Measurements from ENCODE around the gene KMT5C. TPM values are rescaled to one million over a fixed set of nuclear protein-coding genes. Genes with fewer than 3 reads are reported as not detected.
"Not testable (repeated sequence)": the region's sequence is repeated elsewhere in the genome, so short reads cannot be mapped to it uniquely, and the experiment has no call there.

The KMT5C gene
- total RNA-seq, 2 donors from 2014 or later, result 9.7 to 22.1 TPM

DNA sequence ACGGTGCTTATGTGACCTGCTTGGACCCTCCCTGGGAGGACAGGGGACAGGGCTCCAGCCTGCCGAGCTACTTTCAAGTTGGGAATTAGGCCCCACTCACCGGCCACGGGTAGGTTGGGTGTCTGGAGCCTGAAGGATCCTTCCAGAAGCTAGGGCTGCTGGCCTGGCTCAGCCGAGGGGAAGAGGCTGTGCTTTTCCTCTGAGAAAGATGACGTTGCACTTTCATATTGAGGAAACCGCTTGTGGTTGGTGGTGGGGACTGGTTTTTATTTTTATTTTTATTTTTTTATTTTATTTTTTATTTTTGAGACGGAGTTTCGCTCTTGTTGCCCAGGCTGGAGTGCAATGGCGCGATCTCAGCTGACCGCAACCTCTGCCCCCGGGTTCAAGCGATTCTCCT is 14.5 kb upstream of the KMT5C start, which contains the start of gene TMEM150B:
Gene TMEM150B (minus strand): TSS at position 170 of the 400 bp plus-strand sequence. CDS start 4,305 bp downstream, outside the sequence.
- DNase-seq (ENCODE audit: low spot score) (no peak), ATAC-seq (no peak)
- Mint-ChIP-seq H3K27ac (no peak within 1 kb of the TSS), H3K4me1 (ENCODE audit: low read depth in 2 of 2) (no peaks in the 10 kb centered on the region), H3K27me3 (peaks cover 8 to 9% of the 10 kb centered on the region in 2 donors), H3K4me3 (peak within 1 kb of the TSS; percentile 32), H3K9me3 (no peaks in the 10 kb centered on the region), H3K36me3 (no peaks in the 10 kb centered on the region)

DNA sequence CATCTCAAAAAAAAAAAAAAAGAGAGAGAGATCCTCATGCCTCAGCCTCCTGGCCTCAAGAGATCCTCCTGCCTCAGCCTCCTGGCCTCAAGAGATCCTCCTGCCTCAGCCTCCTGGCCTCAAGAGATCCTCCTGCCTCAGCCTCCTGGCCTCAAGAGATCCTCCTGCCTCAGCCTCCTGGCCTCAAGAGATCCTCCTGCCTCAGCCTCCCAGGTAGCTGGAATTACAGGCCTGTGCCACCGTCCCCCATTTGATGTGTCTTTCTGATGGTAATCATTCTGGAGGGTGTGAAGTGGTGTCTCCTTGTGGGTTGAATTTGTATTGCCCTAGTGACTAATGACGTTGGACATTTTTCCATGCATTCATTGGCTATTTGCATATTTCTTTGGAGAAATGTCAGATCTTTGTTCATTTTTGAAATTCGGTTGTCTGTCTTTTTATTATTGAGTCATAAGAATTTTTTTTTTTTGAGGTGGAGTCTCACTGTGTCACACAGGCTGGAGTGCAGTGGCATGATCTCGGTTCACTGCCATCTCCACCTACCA is 10.8 kb upstream of the KMT5C start:
- H3K9me3 Mint-ChIP-seq; H3K27ac Mint-ChIP-seq; ATAC-seq; H3K4me3 Mint-ChIP-seq; DNase-seq (ENCODE audit: low spot score); H3K36me3 Mint-ChIP-seq; H3K4me1 Mint-ChIP-seq (ENCODE audit: low read depth in 2 of 2); H3K27me3 Mint-ChIP-seq: not testable (repeated sequence)

DNA sequence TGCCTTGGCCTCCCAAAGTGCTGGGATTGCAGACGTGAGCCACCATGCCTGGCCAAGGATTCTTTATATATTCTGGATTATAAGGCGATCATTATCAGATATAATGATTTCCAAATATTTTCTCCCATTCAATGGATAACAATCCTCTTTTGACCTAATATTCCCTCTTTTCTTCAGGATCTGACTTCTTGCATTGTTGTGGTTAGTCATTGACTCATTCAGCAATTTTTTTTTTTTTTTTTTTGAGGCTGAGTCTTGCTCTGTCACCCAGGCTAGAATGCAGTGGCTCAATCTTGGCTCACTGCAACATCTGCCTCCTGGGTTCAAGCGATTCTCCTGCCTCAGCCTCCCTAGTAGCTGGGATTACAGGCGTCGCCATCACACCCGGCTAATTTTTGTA is 9.9 kb upstream of the KMT5C start:
- H3K27me3 Mint-ChIP-seq; H3K36me3 Mint-ChIP-seq; DNase-seq (ENCODE audit: low spot score); H3K9me3 Mint-ChIP-seq; H3K27ac Mint-ChIP-seq; H3K4me1 Mint-ChIP-seq (ENCODE audit: low read depth in 2 of 2); ATAC-seq; H3K4me3 Mint-ChIP-seq: not testable (repeated sequence)

DNA sequence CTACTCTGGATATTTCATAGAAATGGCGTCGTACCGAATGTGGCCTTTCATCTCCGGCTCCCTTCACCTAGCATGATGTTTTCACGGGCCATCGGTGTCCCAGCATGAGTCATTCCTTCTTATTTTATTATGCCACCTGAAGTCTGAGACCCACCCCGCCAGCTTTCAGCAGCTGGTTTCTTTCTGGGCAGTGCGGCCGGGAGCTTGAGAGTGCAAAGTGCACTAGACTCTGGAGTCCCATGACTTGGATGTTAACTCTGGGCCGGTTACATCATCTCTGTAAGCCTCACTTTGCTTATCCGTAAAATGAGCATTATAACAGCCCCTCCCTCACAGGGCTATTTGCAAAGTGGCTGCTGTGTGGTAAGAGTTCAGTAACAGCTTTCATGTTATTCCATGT is 5.8 kb upstream of the KMT5C start:
- no peak for ATAC-seq
- H3K36me3 Mint-ChIP-seq, result no peaks in the 10 kb centered on the region

DNA sequence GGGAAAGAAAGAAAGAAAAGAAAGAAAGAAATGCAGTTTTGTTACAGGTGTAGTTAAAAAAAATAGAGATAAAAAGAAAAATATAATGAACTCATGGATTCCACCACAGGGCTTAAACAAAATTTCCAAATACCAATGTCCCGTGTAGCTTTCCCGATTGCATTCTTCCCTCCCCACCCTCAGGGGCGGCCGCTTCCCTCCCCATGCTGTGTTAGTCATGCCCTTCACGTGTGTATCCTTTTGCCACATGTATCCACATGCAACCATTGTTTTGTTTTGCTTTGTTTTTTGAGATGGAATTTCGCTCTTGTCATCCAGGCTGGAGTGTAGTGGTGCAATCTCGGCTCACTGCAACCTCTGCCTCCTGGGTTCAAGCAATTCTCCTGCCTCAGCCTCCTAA is 3.6 kb upstream of the KMT5C start:
- peaks cover 6 to 11% of the 10 kb centered on the region in 2 donors for H3K27me3 Mint-ChIP-seq
- H3K4me3 Mint-ChIP-seq, result no peak overlapping the region
- peaks cover 15 to 16% of the 10 kb centered on the region in 2 donors for H3K4me1 Mint-ChIP-seq (ENCODE audit: low read depth in 2 of 2)
- H3K9me3 Mint-ChIP-seq, result no peaks in the 10 kb centered on the region
- H3K27ac Mint-ChIP-seq, result no peak overlapping the region
- ATAC-seq (no peak), DNase-seq (ENCODE audit: low spot score) (no peak)
- H3K36me3 Mint-ChIP-seq, result no peaks in the 10 kb centered on the region

More for the DNA sequence above, 5.8 kb upstream of the KMT5C start:
- Mint-ChIP-seq H3K27me3 (peaks cover 6 to 11% of the 10 kb centered on the region in 2 donors), H3K9me3 (no peaks in the 10 kb centered on the region), H3K27ac (no peak overlapping the region), H3K4me1 (ENCODE audit: low read depth in 2 of 2) (peaks cover 6 to 7% of the 10 kb centered on the region in 2 donors), H3K4me3 (no peak overlapping the region)
- no peak for DNase-seq (ENCODE audit: low spot score)

DNA sequence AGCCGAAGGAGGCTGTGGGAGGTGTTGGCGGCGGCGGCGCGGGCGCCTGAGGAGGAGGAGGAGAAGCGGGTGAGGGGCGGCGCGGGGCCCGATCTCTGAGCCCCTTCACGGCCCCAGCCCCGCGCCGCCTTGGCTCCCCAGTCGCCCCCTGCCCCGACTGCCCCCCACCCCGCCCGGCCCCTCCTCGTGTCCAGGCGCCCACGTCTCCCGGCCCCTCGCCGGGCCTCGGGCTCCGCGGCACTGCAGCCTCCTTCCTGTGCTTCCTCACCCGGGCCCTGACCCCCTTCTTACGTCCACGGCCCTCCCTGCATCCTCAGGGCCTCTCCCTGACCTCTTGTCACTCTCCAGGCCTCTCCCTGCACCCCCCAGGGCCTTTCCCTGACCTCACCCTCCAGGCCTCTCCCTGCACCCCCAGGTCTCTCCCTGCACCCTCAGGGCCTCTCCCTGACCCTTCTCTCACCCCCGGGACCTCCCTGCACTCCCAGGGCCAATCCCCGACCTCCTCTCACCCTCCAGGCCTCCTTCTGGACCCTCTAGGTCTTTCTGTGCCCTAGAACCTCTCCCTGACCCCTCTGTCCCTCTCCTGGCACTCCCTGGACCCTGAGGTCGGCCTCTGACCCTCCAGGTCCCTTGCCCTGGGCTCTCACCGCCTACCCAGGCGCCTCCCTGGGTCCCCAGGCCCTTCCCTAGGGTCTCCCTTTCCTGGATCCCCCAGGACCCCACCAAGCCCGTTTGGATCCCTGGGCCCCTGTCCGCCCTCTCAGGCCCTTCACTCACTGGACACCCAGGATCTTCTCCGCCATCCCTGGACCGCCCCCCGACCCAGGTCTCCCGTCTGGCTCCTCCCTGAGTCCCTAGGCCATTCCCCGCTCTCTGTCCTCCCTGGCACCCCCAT is 460 bp downstream of the KMT5C start:
- Mint-ChIP-seq H3K27ac (peak overlapping the region; percentile 95 to 97), H3K4me3 (peak overlapping the region; percentile 95), H3K9me3 (no peaks in the 10 kb centered on the region), H3K36me3 (no peaks in the 10 kb centered on the region), H3K27me3 (peaks cover 0 to 11% of the 10 kb centered on the region in 2 donors), H3K4me1 (ENCODE audit: low read depth in 2 of 2) (peaks cover 20 to 22% of the 10 kb centered on the region in 2 donors)
- ATAC-seq (no peak), DNase-seq (ENCODE audit: low spot score) (no peak)

DNA sequence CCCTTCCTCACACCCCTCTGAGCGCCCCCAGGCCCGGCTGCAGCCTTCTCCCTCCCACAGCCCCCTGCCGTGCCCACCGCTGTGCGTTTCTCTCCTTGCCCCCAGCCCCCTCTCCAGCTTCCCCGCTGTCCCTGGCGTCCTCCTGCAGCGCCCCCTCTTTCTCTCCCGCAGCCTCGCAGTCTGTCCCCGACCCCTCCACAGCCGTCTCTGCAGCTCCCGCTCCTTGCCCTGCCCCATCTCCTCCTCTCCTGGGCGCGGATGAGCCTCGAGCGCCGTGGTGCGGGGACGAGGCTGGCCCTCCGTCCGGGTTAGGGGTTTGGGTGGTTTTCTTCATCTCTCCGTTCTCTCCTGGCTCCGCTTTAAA is 1.1 kb downstream of the KMT5C start:
- H3K27ac Mint-ChIP-seq, result peak overlapping the region; percentile 95 to 97
- peak overlapping the region; percentile 95 for H3K4me3 Mint-ChIP-seq
- DNase-seq (ENCODE audit: low spot score) (no peak), ATAC-seq (no peak)
- H3K9me3 Mint-ChIP-seq, result no peaks in the 10 kb centered on the region
- H3K27me3 Mint-ChIP-seq, result peaks cover 0 to 11% of the 10 kb centered on the region in 2 donors
- peaks cover 20 to 22% of the 10 kb centered on the region in 2 donors for H3K4me1 Mint-ChIP-seq (ENCODE audit: low read depth in 2 of 2)
- no peaks in the 10 kb centered on the region for H3K36me3 Mint-ChIP-seq

DNA sequence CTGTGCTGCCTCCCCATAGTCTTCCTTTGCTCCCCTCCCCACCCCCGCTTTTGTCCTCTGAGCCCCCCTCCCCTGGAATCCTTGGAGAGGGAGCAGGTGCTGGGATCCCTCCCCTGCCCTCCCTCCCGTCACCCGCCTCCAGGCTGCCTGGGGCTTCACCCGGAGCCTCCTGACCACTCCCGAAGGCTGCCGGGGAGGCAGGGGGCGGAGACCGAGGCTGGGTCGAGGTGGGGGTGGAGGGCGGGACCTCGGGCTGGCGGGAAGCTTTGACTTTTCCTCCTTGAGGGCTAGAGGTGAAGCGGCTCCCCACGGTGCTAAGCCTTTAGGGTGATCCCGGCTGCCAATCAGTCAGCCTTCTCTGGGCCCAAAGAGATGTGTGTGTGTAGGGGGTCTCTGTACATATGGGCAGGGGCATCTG is 1.5 kb downstream of the KMT5C start:
- no peaks in the 10 kb centered on the region for H3K36me3 Mint-ChIP-seq
- DNase-seq (ENCODE audit: low spot score), result no peak
- ATAC-seq, result no peak
- H3K4me1 Mint-ChIP-seq (ENCODE audit: low read depth in 2 of 2), result peaks cover 20 to 22% of the 10 kb centered on the region in 2 donors
- no peaks in the 10 kb centered on the region for H3K9me3 Mint-ChIP-seq
- H3K27me3 Mint-ChIP-seq, result peaks cover 0 to 7% of the 10 kb centered on the region in 2 donors
- peak overlapping the region; percentile 95 to 97 for H3K27ac Mint-ChIP-seq
- H3K4me3 Mint-ChIP-seq, result peak overlapping the region; percentile 95

DNA sequence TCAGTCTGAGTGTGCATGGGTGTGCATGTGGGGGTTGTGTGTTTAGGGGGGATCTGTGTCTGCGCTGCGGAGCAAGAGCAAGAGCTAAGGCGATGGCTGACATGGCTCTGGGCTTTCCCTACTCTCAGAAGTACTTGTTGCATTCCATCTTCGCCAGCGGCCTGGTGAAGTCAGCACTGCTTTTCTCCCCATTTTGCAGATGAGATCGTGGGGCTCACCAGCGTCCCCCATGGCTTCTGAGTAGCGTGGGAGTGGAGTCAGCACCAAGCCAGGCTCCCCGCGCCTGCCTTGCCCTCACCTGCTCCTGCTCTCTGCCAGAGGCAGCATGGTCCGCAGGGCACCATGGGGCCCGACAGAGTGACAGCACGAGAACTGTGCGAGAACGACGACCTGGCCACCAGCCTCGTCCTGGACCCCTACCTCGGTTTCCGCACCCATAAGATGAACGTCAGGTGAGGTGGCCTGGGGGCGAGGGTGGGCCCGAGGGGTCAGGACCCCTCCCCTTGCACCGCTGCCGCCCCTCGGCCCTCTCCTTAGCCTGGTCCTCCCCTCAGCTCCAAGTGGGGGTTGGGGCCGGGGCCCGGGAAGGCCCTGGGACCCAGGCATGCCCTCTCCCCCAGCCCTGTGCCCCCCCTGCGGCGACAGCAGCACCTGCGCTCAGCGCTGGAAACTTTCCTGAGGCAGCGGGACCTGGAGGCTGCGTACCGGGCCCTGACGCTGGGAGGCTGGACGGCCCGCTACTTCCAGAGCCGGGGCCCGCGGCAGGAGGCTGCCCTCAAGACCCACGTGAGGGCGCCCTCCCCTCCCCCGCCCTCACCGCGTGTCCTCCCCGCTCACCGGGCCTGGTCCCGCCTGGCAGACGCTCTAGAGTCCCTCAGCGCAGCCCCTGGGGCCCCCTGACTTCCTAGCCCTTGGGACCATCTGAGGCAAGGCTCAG is 2.2 kb downstream of the KMT5C start:
- Mint-ChIP-seq H3K36me3 (no peaks in the 10 kb centered on the region), H3K4me3 (peak overlapping the region; percentile 95), H3K9me3 (no peaks in the 10 kb centered on the region), H3K4me1 (ENCODE audit: low read depth in 2 of 2) (peaks cover 20 to 22% of the 10 kb centered on the region in 2 donors), H3K27ac (no peak overlapping the region), H3K27me3 (peaks cover 0 to 3% of the 10 kb centered on the region in 2 donors)
- no peak for DNase-seq (ENCODE audit: low spot score)
- ATAC-seq, result no peak

DNA sequence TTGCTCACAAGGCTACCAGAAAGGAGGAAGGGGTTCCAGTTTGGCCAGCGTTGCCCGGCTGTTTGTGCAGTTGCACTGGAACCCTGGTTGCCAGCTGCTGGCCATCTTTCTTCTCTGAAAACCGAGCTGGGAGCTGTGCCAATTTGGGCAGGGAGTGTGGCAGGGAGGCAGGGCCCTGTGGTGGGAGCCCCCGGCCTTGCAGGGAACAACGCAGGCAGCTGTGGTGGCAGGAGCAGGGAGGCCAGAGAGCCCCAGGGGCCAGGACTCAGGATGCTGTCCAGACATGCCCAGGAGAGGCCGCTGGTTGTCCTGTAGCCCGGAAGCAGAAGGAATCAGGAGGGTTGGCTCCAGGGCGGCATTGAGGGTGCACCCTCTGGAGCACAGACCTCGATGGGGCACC is 4.8 kb downstream of the KMT5C start:
- peaks cover 9 to 13% of the 10 kb centered on the region in 2 donors for H3K4me1 Mint-ChIP-seq (ENCODE audit: low read depth in 2 of 2)
- ATAC-seq (no peak), DNase-seq (ENCODE audit: low spot score) (no peak)
- H3K9me3 Mint-ChIP-seq, result no peaks in the 10 kb centered on the region
- H3K4me3 Mint-ChIP-seq, result no peak overlapping the region
- no peak overlapping the region for H3K27ac Mint-ChIP-seq
- H3K27me3 Mint-ChIP-seq, result no peaks in the 10 kb centered on the region
- H3K36me3 Mint-ChIP-seq, result no peaks in the 10 kb centered on the region

DNA sequence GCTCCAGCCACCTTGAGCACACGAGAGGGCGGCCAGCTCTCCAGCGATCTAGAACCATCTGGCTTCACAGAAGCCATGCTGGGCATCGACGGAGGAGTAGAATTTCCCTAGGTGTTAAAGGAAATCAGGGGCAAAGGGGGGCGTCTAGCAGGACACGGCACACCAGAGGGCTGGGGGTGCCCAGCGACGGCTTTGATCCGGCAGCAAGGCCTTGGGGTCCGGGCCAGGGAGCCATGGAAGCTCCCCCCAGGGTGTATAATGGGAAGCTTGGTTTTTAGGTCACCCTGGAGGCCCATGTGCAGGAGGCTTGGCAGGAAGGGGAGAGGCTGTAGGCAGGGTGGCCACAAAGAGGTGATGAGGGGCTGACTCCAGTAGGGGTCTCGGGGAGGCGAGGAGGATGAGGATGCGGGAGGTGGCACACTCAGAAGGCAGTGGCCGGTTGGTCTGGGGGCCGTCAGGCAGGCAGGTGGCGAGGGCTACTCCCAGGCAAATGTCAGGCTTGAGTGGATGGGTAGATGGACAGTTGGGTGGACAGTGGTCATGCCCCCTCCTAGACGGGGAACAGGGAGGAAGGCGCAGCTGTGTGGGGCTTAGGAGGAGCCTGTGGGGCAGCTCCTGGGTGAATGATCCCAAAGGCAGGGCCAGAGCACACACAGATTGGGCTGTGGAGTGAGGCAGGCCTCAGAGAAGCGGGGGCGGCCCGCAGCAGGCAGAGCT is 5.6 kb downstream of the KMT5C start:
- H3K27me3 Mint-ChIP-seq, result no peaks in the 10 kb centered on the region

DNA sequence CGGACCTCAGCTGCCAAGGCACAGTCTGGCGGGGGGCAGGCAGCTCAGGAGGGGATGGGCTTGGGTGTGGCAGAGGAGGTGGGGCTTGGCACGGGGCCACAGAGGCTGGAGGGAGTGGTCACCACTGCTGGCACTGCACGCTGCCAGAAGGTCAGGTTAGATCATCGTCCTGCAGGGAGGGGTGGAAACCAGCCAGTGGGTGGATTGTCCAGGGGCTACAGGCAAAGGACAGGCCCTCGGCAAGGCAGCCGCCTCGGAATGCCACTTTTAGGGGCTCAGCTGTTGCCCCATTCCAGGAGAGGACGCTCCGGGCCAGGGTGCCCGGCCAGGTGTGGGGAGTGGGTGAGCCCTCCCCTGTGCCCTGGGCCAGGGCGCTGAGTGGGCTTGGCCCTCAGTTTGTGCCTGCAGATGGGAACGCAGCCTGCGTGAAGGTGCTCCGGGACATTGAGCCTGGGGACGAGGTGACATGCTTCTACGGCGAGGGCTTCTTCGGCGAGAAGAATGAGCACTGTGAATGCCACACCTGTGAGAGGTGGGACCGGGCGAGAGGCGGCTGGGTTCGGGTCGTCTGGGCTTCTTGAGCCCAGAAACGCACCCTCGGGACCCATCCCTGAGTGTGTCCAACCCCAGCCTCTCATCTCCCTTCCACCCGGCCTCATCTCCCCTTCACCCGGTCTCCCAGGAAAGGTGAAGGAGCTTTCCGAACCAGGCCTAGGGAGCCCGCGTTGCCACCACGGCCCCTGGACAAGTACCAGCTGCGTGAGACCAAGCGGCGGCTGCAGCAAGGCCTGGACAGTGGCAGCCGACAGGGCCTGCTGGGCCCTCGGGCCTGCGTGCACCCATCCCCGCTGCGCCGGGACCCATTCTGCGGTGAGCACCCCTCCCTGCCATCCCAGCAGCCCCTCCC is 6.4 kb downstream of the KMT5C start:
- Mint-ChIP-seq H3K4me1 (ENCODE audit: low read depth in 2 of 2) (peaks cover 4 to 7% of the 10 kb centered on the region in 2 donors), H3K27me3 (peaks cover under 1 to 2% of the 10 kb centered on the region in 2 donors), H3K27ac (no peak overlapping the region), H3K9me3 (no peaks in the 10 kb centered on the region), H3K36me3 (no peaks in the 10 kb centered on the region), H3K4me3 (no peak overlapping the region)
- ATAC-seq (no peak), DNase-seq (ENCODE audit: low spot score) (no peak)

More for the DNA sequence above, 5.6 kb downstream of the KMT5C start:
- Mint-ChIP-seq H3K27ac (no peak overlapping the region), H3K4me3 (no peak overlapping the region), H3K9me3 (no peaks in the 10 kb centered on the region), H3K4me1 (ENCODE audit: low read depth in 2 of 2) (peaks cover 4 to 10% of the 10 kb centered on the region in 2 donors), H3K36me3 (no peaks in the 10 kb centered on the region)
- ATAC-seq (no peak), DNase-seq (ENCODE audit: low spot score) (no peak)

All from natural killer cell treated with Interleukin-12 subunit alpha and Interleukin-12 subunit beta and Interleukin-15 and Interleukin-18, amount 100 ng/mL, for 72 hours (primary cell).